Smooth muscle cell (in vitro differentiated cells): ENCODE results near the gene PTPN13. TPM values are rescaled to one million over a fixed set of nuclear protein-coding genes. Genes with fewer than 3 reads are reported as not detected.

Source experiments
- DNase-seq: peaks from one replicate; lab custom pipeline; 2025; ENCODE audit not compliant: unreplicated experiment; lab: John Stamatoyannopoulos, UW
- H2AFZ ChIP-seq: fragments of 200-600 bp; sonication (generic); 2 replicates; pipeline ENCODE4 v1.6.0; 2016; ENCODE audit warnings: antibody characterized with exemption, low read depth, mild to moderate bottlenecking
- H3F3A ChIP-seq: fragments of 200-600 bp; sonication (generic); 2 replicates; pipeline ENCODE4 v1.6.0; 2017; ENCODE audit warnings: antibody characterized with exemption, low read depth
- H3K27ac ChIP-seq: fragments of 200-600 bp; sonication (generic); 2 replicates; pipeline ENCODE4 v1.5.1; 2016; ENCODE audit warnings: low read depth, mild to moderate bottlenecking
- H3K27me3 ChIP-seq: fragments of 200-600 bp; sonication (generic); 2 replicates; pipeline ENCODE4 v1.6.1; 2016; ENCODE audit warnings: low read depth, mild to moderate bottlenecking
- H3K36me3 ChIP-seq: fragments of 200-600 bp; sonication (generic); 2 replicates; pipeline ENCODE4 v1.5.1; 2016; ENCODE audit warnings: low read depth
- H3K4me1 ChIP-seq: fragments of 200-600 bp; sonication (generic); 2 replicates; pipeline ENCODE4 v1.5.1; 2016; ENCODE audit warnings: low read depth
- H3K4me2 ChIP-seq: fragments of 200-600 bp; sonication (generic); 2 replicates; pipeline ENCODE4 v1.6.0; 2016; ENCODE audit warnings: mild to moderate bottlenecking
- H3K4me3 ChIP-seq: fragments of 200-600 bp; sonication (generic); 2 replicates; pipeline ENCODE4 v1.5.1; 2016; ENCODE audit warnings: mild to moderate bottlenecking
- H3K79me2 ChIP-seq: fragments of 200-600 bp; sonication (generic); 2 replicates; pipeline ENCODE4 v1.6.0; 2016; ENCODE audit warnings: low read depth, mild to moderate bottlenecking
- H3K9ac ChIP-seq: fragments of 200-600 bp; sonication (generic); 2 replicates; pipeline ENCODE4 v1.6.0; 2016; ENCODE audit warnings: low read depth
- H3K9me3 ChIP-seq: fragments of 200-600 bp; sonication (generic); replicated peaks from 2 replicates; pipeline ENCODE4 v1.5.1; 2016; ENCODE audit warnings: low read depth
- H4K20me1 ChIP-seq: fragments of 200-600 bp; sonication (generic); 2 replicates; pipeline ENCODE4 v1.6.0; 2016; ENCODE audit warnings: low read depth
- CTCF ChIP-seq: fragments of 200-600 bp; sonication (generic); IDR thresholded peaks from 2 replicates; pipeline ENCODE4 v1.5.1; 2017; ENCODE audit warnings: borderline replicate concordance, mild to moderate bottlenecking, antibody characterized with exemption; ENCODE audit not compliant: insufficient read depth, poor library complexity, severe bottlenecking
- WGBS: methylation state at CpG from one replicate; pipeline ENCODE4 v1.1.7; 2016; ENCODE audit warnings: low lambda C conversion rate; 5-methylcytosine and 5-hydroxymethylcytosine counted together
- polyA plus RNA-seq: library from polyadenylated mRNA; unstranded; fragments of >200 nt; fragmentation: Nextera tagmentation; extraction: Ambion mirVana; gene quantifications from 2 replicates; pipeline ENCODE4 v1.2.1, GENCODE V29; 2016
- total RNA-seq: library from RNA; depleted of rRNA; stranded (reverse); fragments of >200 nt; gene quantifications from 2 replicates; pipeline ENCODE4 v1.2.3, GENCODE V29; 2014

The PTPN13 gene
- total and polyA plus RNA-seq, 2 experiments from 2014 or later, result 14.9 to 52.9 TPM

GRCh38 chr4:86744570-86744969 is 150.5 kb downstream of the PTPN13 start:
- Histone ChIP-seq H2AFZ (no peak overlapping the region), H3K9ac (no peak overlapping the region), H3K9me3 (no peaks in the 10 kb centered on the region), H3K4me3 (no peak overlapping the region), H3K36me3 (peaks cover 30% of the 10 kb centered on the region), H3K4me2 (no peak overlapping the region), H3K79me2 (no peaks in the 10 kb centered on the region), H4K20me1 (no peaks in the 10 kb centered on the region), H3K27ac (no peak overlapping the region), H3K4me1 (no peaks in the 10 kb centered on the region), H3F3A (no peaks in the 10 kb centered on the region), H3K27me3 (no peaks in the 10 kb centered on the region)
- no peak for TF ChIP-seq CTCF
- no peak for DNase-seq
- 97% methylated on average over 2 of the region's 2 CpGs for WGBS

GRCh38 chr4:86749121-86749520 is 155.0 kb downstream of the PTPN13 start:
- H3K4me3 ChIP-seq, result no peak overlapping the region
- DNase-seq, result no peak
- H3K4me1 ChIP-seq, result no peaks in the 10 kb centered on the region
- H3K27me3 ChIP-seq, result no peaks in the 10 kb centered on the region
- H3K79me2 ChIP-seq, result no peaks in the 10 kb centered on the region
- H4K20me1 ChIP-seq, result no peaks in the 10 kb centered on the region
- H3K9ac ChIP-seq, result no peak overlapping the region
- no peak overlapping the region for H3K4me2 ChIP-seq
- H2AFZ ChIP-seq, result no peak overlapping the region
- no peak for TF ChIP-seq CTCF
- no peaks in the 10 kb centered on the region for H3F3A ChIP-seq
- H3K9me3 ChIP-seq, result no peaks in the 10 kb centered on the region
- no peak overlapping the region for H3K27ac ChIP-seq
- peaks cover 24% of the 10 kb centered on the region for H3K36me3 ChIP-seq

GRCh38 chr4:86755388-86755787 is 161.3 kb downstream of the PTPN13 start:
- H3K79me2 ChIP-seq, result no peaks in the 10 kb centered on the region
- H3K4me1 ChIP-seq, result no peaks in the 10 kb centered on the region
- H3F3A ChIP-seq, result no peaks in the 10 kb centered on the region
- TF ChIP-seq CTCF, result no peak
- H3K9me3 ChIP-seq, result no peaks in the 10 kb centered on the region
- no peak overlapping the region for H2AFZ ChIP-seq
- no peak overlapping the region for H3K4me2 ChIP-seq
- no peaks in the 10 kb centered on the region for H3K27me3 ChIP-seq
- peaks cover 24% of the 10 kb centered on the region for H3K36me3 ChIP-seq
- DNase-seq, result no peak
- no peaks in the 10 kb centered on the region for H4K20me1 ChIP-seq
- WGBS, result 89% methylated on average over 2 of the region's 2 CpGs
- H3K27ac ChIP-seq, result no peak overlapping the region
- H3K4me3 ChIP-seq, result no peak overlapping the region
- H3K9ac ChIP-seq, result no peak overlapping the region

GRCh38 chr4:86757468-86757867 is 163.4 kb downstream of the PTPN13 start:
- no peak for TF ChIP-seq CTCF
- DNase-seq, result no peak
- Histone ChIP-seq H3K27me3 (no peaks in the 10 kb centered on the region), H3K4me2 (no peak overlapping the region), H3K9me3 (no peaks in the 10 kb centered on the region), H3K36me3 (peaks cover 30% of the 10 kb centered on the region), H3K9ac (no peak overlapping the region), H3F3A (no peaks in the 10 kb centered on the region), H4K20me1 (no peaks in the 10 kb centered on the region), H3K4me3 (no peak overlapping the region), H3K27ac (no peak overlapping the region), H3K4me1 (no peaks in the 10 kb centered on the region), H3K79me2 (no peaks in the 10 kb centered on the region), H2AFZ (no peak overlapping the region)
- 92% methylated on average over 3 of the region's 3 CpGs for WGBS
